Urinary bladder (tissue), 4 donors: ENCODE data around the gene FRMD6. TPM values are rescaled to one million over a fixed set of nuclear protein-coding genes. Genes with fewer than 3 reads are reported as not detected.
"Not testable (repeated sequence)": the region's sequence is repeated elsewhere in the genome, so short reads cannot be mapped to it uniquely, and the experiment has no call there.

Experiments used
- DNase-seq: peaks from one replicate; pipeline ENCODE4 v3.0.0-alpha.2; 2015; ENCODE audit errors: extremely low spot score
- H3K27ac ChIP-seq: one replicate; pipeline ENCODE4 v1.5.1; 2013; ENCODE audit warnings: low read depth, mild to moderate bottlenecking, moderate library complexity
- H3K36me3 ChIP-seq: one replicate; pipeline ENCODE4 v1.6.1; 2013; ENCODE audit warnings: mild to moderate bottlenecking, moderate library complexity; ENCODE audit not compliant: insufficient read depth
- H3K4me1 ChIP-seq: one replicate; pipeline ENCODE4 v1.6.1; 2013; ENCODE audit warnings: mild to moderate bottlenecking, moderate library complexity; ENCODE audit not compliant: insufficient read depth
- H3K4me3 ChIP-seq: one replicate; pipeline ENCODE4 v1.5.1; 2013; ENCODE audit warnings: low read depth, low read length
- WGBS: extraction: QIAGEN DNeasy Blood & Tissue Kit; methylation state at CpG from one replicate; pipeline ENCODE4 v1.1.7; 2013; 5-methylcytosine and 5-hydroxymethylcytosine counted together
- polyA plus RNA-seq: library from polyadenylated mRNA; stranded (reverse); fragments of 200-250 nt; gene quantifications from one replicate; pipeline ENCODE4 v1.2.3, GENCODE V29; 2013
- total RNA-seq: library from RNA; depleted of rRNA; stranded (reverse); fragments of >200 nt; gene quantifications from one replicate; pipeline ENCODE4 v1.2.3, GENCODE V29; 2014
- donor health status: healthy with polysubstance abuse.
- donor health status: healthy.

The FRMD6 gene
- total and polyA plus RNA-seq, 2 donors, result 34.6 to 133 TPM

GRCh38 chr14:51726166-51726899 lies 74.6 kb downstream of the FRMD6 start:
- WGBS, result 86% methylated on average over 2 of the region's 2 CpGs
- no peaks in the 10 kb centered on the region for H3K36me3 ChIP-seq
- no peak overlapping the region for H3K4me3 ChIP-seq
- H3K27ac ChIP-seq, result no peak overlapping the region
- DNase-seq, result no peak
- no peaks in the 10 kb centered on the region for H3K4me1 ChIP-seq

- Histone ChIP-seq H3K36me3 (no peaks in the 10 kb centered on the region), H3K27ac (no peak overlapping the region), H3K4me3 (no peak overlapping the region), H3K4me1 (no peaks in the 10 kb centered on the region)
- WGBS, result 95% methylated on average over 5 of the region's 5 CpGs
- no peak for DNase-seq
Measured at GRCh38 chr14:51727526-51727925, 75.8 kb downstream of the FRMD6 start.

- no peaks in the 10 kb centered on the region for H3K36me3 ChIP-seq
- H3K4me3 ChIP-seq, result no peak overlapping the region
- H3K27ac ChIP-seq, result no peak overlapping the region
- WGBS, result 99% methylated on average over 1 of the region's 1 CpG
- H3K4me1 ChIP-seq, result no peaks in the 10 kb centered on the region
- DNase-seq, result no peak
Measured at GRCh38 chr14:51730098-51730497, 78.4 kb downstream of the FRMD6 start.

GRCh38 chr14:51730684-51731083 lies 79.0 kb downstream of the FRMD6 start:
- DNase-seq, result no peak
- H3K4me3 ChIP-seq, result no peak overlapping the region
- H3K27ac ChIP-seq, result no peak overlapping the region
- 92% methylated on average over 2 of the region's 2 CpGs for WGBS
- no peaks in the 10 kb centered on the region for H3K4me1 ChIP-seq
- no peaks in the 10 kb centered on the region for H3K36me3 ChIP-seq

GRCh38 chr14:51732494-51733112 lies 80.9 kb downstream of the FRMD6 start:
- Histone ChIP-seq H3K4me1 (no peaks in the 10 kb centered on the region), H3K4me3 (no peak overlapping the region), H3K27ac (no peak overlapping the region), H3K36me3 (no peaks in the 10 kb centered on the region)
- WGBS, result 76% methylated on average over 4 of the region's 4 CpGs
- no peak for DNase-seq

GRCh38 chr14:51733147-51733546 lies 81.4 kb downstream of the FRMD6 start:
- 27% methylated on average over 1 of the region's 1 CpG for WGBS

GRCh38 chr14:51735851-51736250 lies 84.1 kb downstream of the FRMD6 start:
- no peaks in the 10 kb centered on the region for H3K36me3 ChIP-seq
- H3K4me3 ChIP-seq, result no peak overlapping the region
- no peak overlapping the region for H3K27ac ChIP-seq
- WGBS, result 70% methylated on average over 4 of the region's 4 CpGs
- H3K4me1 ChIP-seq, result no peaks in the 10 kb centered on the region
- DNase-seq, result no peak

More at GRCh38 chr14:51733147-51733546, 81.4 kb downstream of the FRMD6 start:
- Histone ChIP-seq H3K4me3 (no peak overlapping the region), H3K4me1 (no peaks in the 10 kb centered on the region), H3K36me3 (no peaks in the 10 kb centered on the region), H3K27ac (no peak overlapping the region)
- no peak for DNase-seq

- DNase-seq, result no peak
Measured at GRCh38 chr14:51738754-51739153, 87.0 kb downstream of the FRMD6 start.

GRCh38 chr14:51743588-51744000 lies 91.9 kb downstream of the FRMD6 start:
- Histone ChIP-seq H3K27ac (no peak overlapping the region), H3K4me1 (no peaks in the 10 kb centered on the region), H3K36me3 (no peaks in the 10 kb centered on the region), H3K4me3 (no peak overlapping the region)
- no peak for DNase-seq
- WGBS, result 72% methylated on average over 23 of the region's 23 CpGs

More at GRCh38 chr14:51738754-51739153, 87.0 kb downstream of the FRMD6 start:
- H3K36me3 ChIP-seq, result no peaks in the 10 kb centered on the region
- H3K4me3 ChIP-seq, result no peak overlapping the region
- no peaks in the 10 kb centered on the region for H3K4me1 ChIP-seq
- 72% methylated on average over 8 of the region's 8 CpGs for WGBS
- no peak overlapping the region for H3K27ac ChIP-seq

GRCh38 chr14:51744372-51745130 lies 92.8 kb downstream of the FRMD6 start:
- H3K4me1 ChIP-seq, result no peaks in the 10 kb centered on the region
- 81% methylated on average over 31 of the region's 31 CpGs for WGBS
- DNase-seq, result no peak

GRCh38 chr14:51746823-51747222 lies 95.1 kb downstream of the FRMD6 start:
- not testable (repeated sequence) for H3K27ac ChIP-seq, H3K4me3 ChIP-seq, H3K4me1 ChIP-seq, DNase-seq, H3K36me3 ChIP-seq
- WGBS, result 83% methylated on average over 25 of the region's 25 CpGs

More at GRCh38 chr14:51744372-51745130, 92.8 kb downstream of the FRMD6 start:
- H3K36me3 ChIP-seq, result no peaks in the 10 kb centered on the region
- no peak overlapping the region for H3K27ac ChIP-seq
- no peak overlapping the region for H3K4me3 ChIP-seq

GRCh38 chr14:51750542-51750941 lies 98.8 kb downstream of the FRMD6 start:
- Histone ChIP-seq H3K4me3 (no peak overlapping the region), H3K36me3 (no peaks in the 10 kb centered on the region), H3K27ac (no peak overlapping the region), H3K4me1 (no peaks in the 10 kb centered on the region)
- WGBS, result 79% methylated on average over 13 of the region's 13 CpGs
- DNase-seq, result no peak

GRCh38 chr14:51751611-51752345 lies 100.1 kb downstream of the FRMD6 start:
- not testable (repeated sequence) for H3K4me1 ChIP-seq, H3K36me3 ChIP-seq, H3K27ac ChIP-seq, H3K4me3 ChIP-seq
- peak; percentile 41 for DNase-seq
- 85% methylated on average over 16 of the region's 16 CpGs for WGBS
